Right lung (tissue), 5 donors: Measurements from ENCODE around the gene SLCO3A1. TPM values are rescaled to one million over a fixed set of nuclear protein-coding genes. Genes with fewer than 3 reads are reported as not detected.

Source experiments
- DNase-seq, 2 donors: peaks; one replicate each; pipeline ENCODE4 v3.0.0-alpha.2; 2013
- polyA plus RNA-seq, 5 donors: library from polyadenylated mRNA; unstranded; fragments of 120-200 nt; gene quantifications; one replicate each; pipeline versions ENCODE4 v1.2.1 to v1.2.3, GENCODE V29; 2013; ENCODE audit warnings: inconsistent platforms in 1 of 5, low replicate concordance in 1 of 5; ENCODE audit not compliant: insufficient read length in 5 of 5, insufficient read depth in 1 of 5

The SLCO3A1 gene
- polyA plus RNA-seq, 5 donors = 9.1 to 16.4 (median 9.8) TPM

DNA sequence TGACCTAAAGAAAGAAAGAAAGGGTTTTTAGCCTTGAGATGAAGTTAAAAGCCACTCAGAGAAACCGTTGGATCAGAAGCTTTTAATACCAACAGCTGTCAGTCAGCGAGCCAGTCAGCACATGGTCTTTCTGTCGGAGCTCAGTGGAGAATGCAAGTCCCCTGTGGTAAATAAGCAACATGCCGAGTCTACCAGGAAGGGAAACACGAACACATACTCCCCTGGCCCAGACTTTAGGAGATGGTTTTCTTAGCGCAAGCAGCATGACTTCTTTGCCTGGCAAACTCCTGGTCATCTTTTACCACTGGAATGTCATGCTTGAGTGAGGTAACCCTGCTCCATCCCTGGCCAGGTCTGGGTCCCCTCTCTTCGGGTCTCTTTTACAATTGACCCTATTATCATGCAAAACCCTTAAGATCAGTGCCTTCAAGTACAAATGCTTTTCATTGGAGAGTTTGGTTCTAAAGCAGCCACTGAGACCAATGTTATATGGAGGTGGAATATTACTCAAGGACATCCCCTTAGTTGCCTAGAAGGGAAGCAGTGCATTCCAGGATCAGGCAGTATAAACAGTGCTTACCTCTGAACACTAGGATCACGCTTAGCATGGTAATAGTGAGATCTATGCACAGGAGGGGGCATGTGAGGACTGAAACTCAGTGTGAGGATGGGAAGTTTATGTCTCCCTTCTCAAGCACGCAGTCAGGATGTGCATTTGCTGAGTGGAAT, 28.2 kb downstream of the SLCO3A1 start:
- DNase-seq = no peak

GRCh38 chr15:91882858-91883586, 29.5 kb downstream of the SLCO3A1 start:
- DNase-seq = no peak

DNA sequence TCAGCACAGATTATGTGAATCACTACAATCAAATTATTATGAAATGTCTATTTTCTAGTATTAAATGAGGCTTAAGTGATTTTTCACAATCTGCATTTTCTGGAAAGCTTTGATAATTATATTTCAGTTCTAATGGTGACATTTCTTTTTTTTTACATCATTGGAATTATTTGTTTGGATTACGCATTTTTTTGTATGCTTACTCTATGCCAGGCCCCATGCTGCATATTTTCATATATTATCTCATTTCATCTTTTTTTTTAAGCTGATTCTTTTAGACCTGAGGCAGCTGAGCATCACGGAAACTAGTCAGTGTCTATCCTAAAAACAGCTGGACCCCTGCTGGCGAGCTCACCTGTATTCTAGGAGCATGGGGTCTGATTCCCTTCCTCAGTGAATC, 31.1 kb downstream of the SLCO3A1 start:
- no peak for DNase-seq

DNA sequence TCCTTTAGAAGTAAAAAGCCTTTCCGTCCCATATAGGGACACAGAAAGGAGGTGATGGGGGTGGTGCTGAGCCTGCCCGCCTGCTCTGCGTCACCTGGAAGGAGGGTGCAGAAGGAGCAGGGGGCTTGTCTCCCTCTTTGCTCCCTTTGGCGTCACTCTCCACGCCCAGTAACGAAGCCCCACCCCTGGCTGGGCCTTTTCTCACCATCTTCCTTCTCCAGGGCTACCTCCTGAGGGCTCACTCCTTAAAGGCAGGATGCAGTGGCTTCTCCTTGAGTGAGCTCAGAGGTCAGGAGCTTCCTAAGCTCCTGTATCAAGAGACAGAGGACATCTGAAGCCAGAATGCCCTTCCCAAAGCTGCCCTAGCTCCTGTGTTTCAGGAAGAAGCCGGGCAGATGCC, 31.5 kb downstream of the SLCO3A1 start:
- DNase-seq = no peak

- no peak for DNase-seq
Observed at GRCh38 chr15:91885714-91886270, 32.3 kb downstream of the SLCO3A1 start.

DNA sequence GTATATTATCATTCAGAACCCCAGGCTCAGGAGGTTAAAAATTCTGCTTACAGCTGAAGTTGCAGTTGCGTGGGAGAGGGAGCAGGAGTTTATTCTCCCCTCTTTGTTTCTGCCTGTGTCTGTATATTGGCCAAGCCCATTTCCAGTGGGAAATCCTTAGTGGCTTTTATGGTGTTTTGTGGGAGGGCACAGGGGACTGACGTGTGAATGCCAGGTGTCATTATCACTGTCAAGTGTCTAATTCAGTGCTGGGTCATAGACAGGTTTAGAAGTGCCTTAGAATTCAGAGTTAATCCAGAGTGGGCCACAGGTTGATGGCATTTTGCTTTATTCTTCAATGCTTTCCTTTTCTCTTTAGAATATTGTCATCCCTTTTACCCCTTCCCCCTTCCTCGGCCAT, 33.4 kb downstream of the SLCO3A1 start:
- no peak for DNase-seq

- DNase-seq = no peak
Observed at GRCh38 chr15:91887321-91887720, 33.8 kb downstream of the SLCO3A1 start.

DNA sequence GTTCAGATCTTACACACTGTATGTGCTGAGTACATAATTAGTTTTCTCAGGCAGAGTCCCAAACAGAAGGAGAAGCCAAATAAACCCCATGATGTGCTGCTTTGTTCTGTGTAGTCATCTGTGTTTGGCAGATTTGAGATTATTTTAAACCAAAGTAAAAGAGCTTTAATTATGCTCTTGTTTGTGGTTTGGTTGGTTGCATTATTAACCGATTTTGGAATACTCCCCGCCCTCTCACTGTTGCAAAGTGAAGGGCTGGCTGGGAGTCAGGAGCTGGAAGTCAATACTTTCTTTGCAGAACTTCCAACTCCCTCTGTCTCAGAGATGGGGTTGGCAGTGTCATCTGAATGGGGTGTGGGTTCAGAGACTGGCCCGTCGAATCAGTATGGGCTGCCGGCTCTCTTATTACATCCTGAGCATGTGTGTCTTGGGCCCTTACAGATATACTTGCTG, 34.4 kb downstream of the SLCO3A1 start:
- no peak for DNase-seq

DNA sequence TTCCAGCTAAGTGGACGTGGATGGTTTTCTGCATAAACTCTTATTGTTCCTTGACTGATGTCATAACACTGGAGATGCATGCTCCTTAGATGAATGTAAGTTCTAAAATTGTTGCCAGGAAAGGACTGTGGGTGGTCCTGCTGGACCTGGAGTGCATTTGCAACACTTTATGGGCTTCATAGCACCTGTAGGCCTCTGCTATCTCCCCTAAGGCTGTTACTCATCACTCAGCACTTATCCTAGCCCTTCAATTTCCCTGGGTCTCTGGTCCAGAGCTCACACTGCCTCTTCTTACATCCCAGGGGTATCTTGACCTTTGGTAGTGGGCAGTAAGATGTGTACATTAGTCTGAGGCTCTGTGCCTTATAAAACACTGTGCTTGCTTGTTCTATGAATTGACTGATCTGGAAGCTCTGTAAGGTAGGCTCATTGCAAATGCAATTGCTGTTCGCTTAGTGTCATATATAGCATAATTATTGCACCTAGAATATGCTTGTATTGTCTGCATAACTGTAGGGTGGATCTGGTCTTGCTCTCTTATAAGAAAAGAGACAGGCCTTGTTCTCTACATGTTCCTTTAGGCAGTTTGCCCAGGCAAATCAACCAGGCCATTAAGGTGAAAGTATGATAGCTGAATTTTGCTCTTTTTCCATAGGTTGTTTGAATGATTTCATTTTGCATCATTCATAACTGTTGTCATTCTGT, 35.8 kb downstream of the SLCO3A1 start:
- no peak for DNase-seq

DNA sequence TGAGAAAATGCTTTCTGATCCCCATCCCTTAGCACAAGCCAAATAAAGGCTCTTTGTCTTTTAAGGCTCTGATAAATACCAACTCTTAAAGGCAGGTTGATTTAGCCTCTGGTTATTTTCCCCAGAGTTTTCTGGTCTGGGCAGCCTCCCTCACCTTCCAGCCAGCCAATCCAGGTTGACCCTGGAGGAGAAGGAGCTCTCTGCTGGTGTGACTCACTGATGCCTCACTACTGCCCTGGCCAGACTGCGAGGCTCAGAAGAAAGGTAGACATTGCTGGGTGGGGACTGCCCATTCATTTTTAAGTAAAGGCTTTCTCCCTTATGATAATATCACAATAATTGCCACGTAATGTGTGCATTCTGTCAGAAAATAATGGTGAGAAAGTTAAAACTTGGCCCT, 37.1 kb downstream of the SLCO3A1 start:
- DNase-seq = no peak

DNA sequence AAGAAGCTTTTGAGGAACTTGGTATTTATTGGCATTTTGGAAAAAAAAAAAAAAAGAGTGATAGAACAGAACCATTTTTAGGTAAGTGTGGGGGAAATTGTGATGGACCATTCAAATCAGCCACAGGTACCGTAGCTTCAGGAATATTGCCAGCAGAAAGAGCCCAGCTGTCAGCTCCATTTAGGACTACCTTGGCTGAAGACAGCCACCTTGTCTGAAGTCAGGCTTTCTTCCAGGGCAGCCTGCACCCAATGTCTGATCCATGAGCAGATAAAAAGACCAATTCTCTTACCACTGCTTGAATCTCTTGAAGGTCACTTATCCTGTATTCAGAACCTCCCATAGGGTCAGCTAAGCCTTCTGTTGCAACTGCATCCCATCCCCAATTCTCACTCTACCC, 37.6 kb downstream of the SLCO3A1 start:
- DNase-seq = no peak

DNA sequence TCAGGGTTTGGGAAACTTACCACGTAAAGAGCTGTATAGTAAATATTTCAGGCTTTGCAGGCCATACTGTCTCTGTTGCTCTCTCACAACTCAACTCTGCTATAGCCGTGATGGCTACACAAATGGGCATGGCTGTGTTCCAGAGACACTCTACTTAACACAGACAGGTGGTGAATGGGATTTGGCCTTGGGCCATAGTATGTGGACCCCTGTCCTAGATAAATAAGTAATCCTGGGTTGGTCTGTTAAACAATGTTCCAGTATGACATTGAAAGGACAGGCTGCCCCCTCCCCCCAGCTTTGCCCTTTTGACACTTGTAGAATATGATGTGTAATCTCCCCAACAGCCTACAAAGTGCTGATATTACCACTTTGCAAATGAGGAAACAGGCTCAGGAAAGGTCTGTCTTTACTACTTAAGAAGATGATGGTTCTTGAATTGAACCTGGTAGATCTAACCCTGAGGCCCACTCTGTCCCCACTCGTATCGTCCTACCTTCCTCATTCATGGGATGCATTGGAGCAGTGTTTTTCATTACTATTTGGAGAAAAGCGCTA, 38.4 kb downstream of the SLCO3A1 start:
- no peak for DNase-seq

DNA sequence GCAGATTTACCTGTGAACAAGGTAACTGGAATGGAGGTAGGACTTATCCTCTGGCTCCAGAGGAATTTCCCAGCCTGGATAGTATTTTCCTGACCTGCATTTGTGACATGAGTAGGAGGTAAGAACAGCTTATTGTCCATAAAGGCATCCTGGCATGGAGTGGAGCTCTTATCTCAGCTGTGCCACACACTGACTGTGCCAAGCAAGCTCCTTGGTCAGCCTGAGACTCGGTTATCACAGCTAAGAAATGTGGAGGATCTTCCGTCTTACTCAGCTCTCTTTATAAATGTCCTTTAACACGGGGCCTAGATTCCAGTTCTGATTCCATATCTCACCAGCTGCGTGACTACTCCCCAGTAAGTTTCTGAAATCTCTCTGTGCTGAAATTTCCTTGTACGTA, 38.9 kb downstream of the SLCO3A1 start:
- no peak for DNase-seq

DNA sequence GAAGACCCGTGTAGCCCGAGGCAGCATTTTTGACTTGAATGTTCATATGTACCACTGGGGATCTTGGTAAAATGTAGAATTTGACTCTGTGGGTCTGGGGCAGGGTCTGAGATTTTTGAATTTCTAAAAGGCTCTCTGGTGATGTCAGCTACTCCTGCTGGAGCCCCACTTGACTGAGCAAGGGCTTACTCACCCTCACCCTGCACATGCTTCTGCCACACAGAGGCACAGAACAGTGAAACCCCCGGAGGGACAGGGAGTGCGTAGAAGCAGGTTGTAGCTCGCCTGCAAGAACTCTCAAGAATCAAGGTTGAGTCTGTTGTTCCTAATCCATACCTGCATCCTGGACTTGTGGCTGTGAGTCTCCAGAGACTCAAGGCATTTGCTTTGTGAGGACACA, 41.1 kb downstream of the SLCO3A1 start:
- DNase-seq = no peak

GRCh38 chr15:91895051-91895450, 41.5 kb downstream of the SLCO3A1 start:
- DNase-seq = no peak

DNA sequence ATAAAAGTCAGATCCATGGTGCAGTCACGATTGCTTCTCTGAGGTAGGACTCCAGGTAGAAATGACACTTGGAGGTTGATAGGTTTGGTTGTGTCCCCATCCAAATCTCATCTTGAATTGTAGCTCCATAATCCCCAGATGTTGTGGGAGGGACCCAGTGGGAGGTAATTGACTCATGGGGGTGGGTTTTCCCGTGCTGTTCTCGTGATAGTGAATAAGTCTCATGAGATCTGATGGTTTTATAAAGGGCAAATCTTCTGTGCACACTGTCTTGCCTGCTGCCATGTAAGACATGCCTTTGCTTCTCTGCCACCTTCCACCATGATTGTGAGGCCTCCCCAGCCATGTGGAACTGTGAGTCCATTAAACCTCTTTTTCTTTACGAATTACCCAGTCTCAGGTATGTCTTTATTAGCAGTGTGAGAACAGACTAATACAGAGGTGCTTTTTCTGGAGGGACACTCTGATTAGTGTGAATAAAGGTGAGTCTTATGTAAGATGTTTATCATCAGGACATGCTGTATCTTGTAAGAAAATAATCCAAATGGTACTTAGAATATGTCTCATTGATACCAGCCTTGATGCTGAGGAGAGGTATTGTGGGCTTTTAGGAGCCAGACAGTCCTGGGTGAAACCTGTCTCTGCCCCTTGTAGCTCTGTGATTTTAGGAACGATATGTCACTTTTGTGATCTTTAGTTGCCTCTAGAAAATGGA, 43.0 kb downstream of the SLCO3A1 start:
- DNase-seq = no peak

- no peak for DNase-seq
Observed at GRCh38 chr15:91897585-91898372, 44.3 kb downstream of the SLCO3A1 start.

GRCh38 chr15:91898843-91899242, 45.3 kb downstream of the SLCO3A1 start:
- no peak for DNase-seq

DNA sequence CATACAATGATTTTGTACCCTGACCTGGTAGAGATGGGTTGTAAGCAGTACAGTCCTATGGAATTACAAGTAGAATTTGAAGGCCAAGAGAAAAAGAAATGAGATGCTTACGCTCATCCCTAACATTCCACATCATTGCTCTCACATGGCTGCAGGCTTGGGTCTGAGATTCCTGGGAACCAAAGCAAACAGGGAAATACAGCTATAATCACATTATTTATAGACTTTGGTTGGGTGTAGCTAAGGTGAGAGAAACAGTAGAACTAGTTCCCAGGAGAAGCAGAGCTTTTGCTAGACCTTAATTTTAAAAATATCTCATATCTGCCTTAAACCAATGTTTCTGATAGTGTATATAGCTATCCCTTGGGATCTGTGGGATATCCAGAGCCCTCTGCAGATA, 51.4 kb downstream of the SLCO3A1 start:
- no peak for DNase-seq

- DNase-seq = no peak
Observed at GRCh38 chr15:91908391-91908790, 54.9 kb downstream of the SLCO3A1 start.

- no peak for DNase-seq
Observed at GRCh38 chr15:91909111-91909510, 55.6 kb downstream of the SLCO3A1 start.
